Measurements from ENCODE around the gene AGAP1.

AGAP1 gene

GRCh38 chr2:235992024-235992423 is 498.2 kb downstream of the AGAP1 start:
- DNase-seq (ENCODE audit: low read depth in 2 of 2), result no peak

GRCh38 chr2:235996419-235996818 is 502.6 kb downstream of the AGAP1 start:
- DNase-seq (ENCODE audit: low read depth in 2 of 2), result no peak

DNA sequence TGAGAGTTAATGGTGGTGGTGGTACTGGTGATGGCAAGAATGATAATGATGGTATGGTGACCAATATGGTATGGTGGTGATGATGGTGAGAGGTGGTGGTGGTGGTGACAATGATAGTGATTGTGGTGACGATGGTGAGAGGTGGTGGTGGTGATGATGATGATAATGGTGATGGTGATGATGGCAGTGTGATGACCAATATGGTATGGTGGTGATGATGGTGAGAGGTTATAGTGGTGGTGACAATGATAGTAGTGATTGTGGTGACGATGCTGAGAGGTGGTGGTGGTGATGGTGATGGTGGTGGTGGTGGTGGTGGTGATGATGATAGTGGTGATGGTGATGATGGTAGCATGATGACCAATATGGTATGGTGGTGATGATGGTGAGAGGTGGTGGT is 505.2 kb downstream of the AGAP1 start:
- no peak for DNase-seq (ENCODE audit: low read depth in 2 of 2)

- DNase-seq (ENCODE audit: low read depth in 2 of 2), result no peak
Observed at GRCh38 chr2:236001166-236001828, 507.5 kb downstream of the AGAP1 start.

GRCh38 chr2:236001854-236002253 is 508.0 kb downstream of the AGAP1 start:
- DNase-seq (ENCODE audit: low read depth in 2 of 2), result no peak

- no peak for DNase-seq (ENCODE audit: low read depth in 2 of 2)
Observed at GRCh38 chr2:236008006-236008405, 514.2 kb downstream of the AGAP1 start.

DNA sequence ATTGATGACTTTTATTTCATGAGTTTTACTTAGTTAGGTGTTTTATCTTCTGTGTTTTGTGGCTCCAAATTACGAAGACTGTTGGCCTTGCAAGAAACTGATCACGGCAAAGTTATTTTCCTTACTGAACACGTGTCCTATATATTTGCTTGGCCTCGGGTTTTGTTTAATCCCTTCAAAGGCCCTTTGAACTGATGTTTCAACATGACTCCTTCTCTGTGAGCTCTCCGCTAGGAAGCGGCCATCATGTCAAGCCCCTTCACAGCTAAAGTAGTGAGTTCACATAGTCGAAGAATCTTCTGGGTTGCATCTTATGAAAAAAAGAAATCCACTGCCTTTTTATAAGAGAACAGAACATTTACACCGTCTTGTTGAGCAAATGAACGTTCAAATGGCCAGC is 515.0 kb downstream of the AGAP1 start:
- no peak for DNase-seq (ENCODE audit: low read depth in 2 of 2)

DNA sequence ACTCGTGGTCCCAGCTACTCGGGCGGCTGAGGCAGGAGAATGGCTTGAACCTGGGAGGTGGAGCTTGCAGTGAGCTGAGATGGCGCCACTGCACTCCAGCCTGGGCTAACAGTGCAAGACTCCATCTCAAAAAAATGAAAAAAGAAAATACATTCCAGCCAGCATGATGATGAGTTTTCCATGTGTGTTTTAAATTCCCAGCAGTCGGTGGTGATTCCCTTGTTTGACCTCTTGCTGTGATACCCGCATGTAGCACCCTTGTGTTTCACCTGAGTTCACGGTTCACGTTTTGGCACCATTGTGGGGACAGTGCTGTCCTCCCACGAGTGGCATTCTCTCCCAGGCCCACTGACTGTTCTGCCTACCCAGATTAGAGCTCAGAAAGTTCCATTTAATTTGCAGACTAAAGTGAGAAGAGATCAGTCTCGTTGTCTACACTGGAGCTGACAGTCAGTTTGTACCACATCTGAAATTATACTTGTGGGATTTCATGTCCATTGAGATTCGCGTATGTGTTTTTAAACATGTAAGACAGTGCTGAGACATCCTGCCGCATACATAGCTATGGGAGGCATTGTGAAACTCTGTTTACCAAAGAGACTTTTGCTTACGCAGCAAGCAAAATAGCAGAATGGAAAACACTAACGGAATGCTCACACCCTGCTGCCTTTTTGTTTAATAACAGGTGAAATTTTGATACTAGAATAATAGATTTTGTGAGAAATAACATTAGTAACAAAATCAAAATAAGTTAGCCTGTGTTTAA is 517.3 kb downstream of the AGAP1 start:
- DNase-seq (ENCODE audit: low read depth in 2 of 2), result no peak

DNA sequence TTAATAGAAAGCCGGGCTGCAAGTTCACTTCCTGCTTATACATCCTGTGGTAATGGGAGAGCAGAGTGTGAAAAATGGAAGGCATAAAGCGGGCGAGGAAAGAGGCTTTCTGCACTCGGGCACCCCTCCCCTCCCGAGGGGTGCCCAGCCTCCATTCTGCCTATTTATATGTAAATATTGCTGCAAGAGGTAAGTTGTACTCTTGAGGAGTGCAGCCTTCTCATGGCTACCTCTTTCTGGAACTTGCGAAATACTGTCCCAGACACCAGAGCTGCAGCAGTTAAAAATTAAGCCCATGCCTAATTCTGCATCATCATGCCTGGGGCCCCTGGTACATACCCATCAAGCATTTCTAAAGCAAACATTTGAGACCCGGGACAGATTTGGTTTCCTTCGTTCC is 518.3 kb downstream of the AGAP1 start:
- DNase-seq (ENCODE audit: low read depth in 2 of 2), result no peak

GRCh38 chr2:236014408-236015131 is 520.7 kb downstream of the AGAP1 start:
- DNase-seq (ENCODE audit: low read depth in 2 of 2), result no peak

- no peak for DNase-seq (ENCODE audit: low read depth in 2 of 2)
Observed at GRCh38 chr2:236015171-236015570, 521.3 kb downstream of the AGAP1 start.

GRCh38 chr2:236016496-236016895 is 522.7 kb downstream of the AGAP1 start:
- no peak for DNase-seq (ENCODE audit: low read depth in 2 of 2)

DNA sequence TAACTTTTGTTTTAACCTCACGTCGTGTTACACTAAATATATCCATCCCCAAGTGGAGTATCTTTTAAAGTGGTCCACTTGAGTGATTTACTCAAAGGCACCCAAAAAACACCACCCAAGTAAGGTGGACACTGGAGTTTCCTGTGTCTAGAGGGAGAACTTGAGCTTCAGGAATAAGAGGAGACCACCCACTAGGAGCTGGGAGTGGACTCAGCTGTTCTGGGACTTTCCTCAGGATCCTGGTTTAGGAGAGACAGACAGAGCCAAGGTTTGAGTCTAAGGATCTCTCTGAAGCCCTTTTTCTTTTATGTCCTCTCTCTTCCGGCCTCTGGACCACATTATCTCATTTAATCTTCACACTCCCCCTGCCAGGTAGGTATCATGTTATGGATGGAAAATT is 523.6 kb downstream of the AGAP1 start:
- DNase-seq (ENCODE audit: low read depth in 2 of 2), result no peak

DNA sequence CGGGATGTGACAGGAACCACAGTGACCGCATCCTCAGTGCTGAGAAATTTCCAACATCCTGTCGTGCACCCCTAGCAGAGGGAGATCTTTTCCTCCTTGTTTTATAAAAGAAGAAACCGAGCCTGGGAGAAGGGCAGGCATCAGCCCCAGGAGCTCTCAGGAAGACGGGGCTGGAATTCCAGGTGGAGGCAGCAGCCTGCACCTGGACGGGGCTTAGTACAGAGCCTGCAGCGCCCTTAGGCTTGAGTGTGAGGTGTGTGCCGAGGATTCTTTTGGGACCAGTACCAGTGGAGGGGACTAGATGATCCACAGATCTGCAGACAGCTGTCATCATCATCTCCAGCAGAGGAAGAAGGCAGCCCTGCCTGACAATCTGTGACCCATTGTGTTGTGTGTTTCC is 525.6 kb downstream of the AGAP1 start:
- DNase-seq (ENCODE audit: low read depth in 2 of 2), result no peak

DNA sequence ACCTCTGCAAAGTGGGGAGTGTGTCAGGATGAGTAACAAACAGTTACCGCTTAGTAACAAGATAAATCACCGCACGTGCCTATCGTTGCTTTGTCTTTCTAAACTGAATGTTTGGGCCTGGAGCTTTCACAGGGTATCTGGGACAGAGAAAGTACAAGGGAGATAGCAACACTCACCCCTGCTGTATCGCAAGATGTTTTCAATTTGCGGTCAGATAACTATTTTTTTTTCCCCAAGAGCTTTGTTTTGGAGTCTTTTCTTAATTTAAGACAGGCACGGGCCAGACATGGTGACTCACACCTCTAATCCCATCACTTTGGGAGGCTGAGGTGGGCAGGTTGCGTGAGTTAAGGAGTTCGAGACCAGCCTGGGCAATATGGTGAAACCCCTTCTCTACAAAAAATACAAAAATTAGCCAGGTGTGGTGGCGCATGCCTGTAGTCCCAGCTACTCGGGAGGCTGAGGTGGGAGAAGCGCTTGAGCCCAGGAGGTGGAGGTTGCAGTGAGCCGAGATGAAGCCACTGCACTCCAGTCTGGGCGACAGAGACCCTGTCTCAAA is 527.7 kb downstream of the AGAP1 start:
- DNase-seq (ENCODE audit: low read depth in 2 of 2), result no peak

GRCh38 chr2:236022128-236022527 is 528.3 kb downstream of the AGAP1 start:
- no peak for DNase-seq (ENCODE audit: low read depth in 2 of 2)

GRCh38 chr2:236025892-236026291 is 532.0 kb downstream of the AGAP1 start:
- no peak for DNase-seq (ENCODE audit: low read depth in 2 of 2)

GRCh38 chr2:236026841-236027240 is 533.0 kb downstream of the AGAP1 start:
- no peak for DNase-seq (ENCODE audit: low read depth in 2 of 2)

- DNase-seq (ENCODE audit: low read depth in 2 of 2), result no peak
Observed at GRCh38 chr2:236028066-236028465, 534.2 kb downstream of the AGAP1 start.

- no peak for DNase-seq (ENCODE audit: low read depth in 2 of 2)
Observed at GRCh38 chr2:236033462-236033861, 539.6 kb downstream of the AGAP1 start.

DNA sequence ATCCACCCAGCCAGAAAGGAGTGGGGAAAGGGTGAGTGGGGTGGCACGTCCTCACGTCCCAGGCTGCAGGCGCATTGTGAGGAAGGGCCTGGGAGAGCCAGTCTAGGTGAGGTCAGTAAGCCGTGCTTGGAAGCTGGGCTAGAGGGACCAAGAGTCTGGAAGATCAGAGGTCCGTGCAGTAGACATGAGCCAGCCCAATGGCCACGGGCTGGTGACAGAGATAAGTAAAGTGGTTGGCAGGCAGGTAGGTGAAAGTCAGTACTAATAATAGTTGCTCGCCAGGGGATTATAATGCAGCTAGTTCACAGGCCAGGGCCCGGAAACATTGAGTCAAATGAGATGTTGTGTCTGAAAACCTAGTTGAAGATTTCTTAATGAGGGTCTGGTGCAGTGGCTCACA is 541.1 kb downstream of the AGAP1 start:
- no peak for DNase-seq (ENCODE audit: low read depth in 2 of 2)

DNA sequence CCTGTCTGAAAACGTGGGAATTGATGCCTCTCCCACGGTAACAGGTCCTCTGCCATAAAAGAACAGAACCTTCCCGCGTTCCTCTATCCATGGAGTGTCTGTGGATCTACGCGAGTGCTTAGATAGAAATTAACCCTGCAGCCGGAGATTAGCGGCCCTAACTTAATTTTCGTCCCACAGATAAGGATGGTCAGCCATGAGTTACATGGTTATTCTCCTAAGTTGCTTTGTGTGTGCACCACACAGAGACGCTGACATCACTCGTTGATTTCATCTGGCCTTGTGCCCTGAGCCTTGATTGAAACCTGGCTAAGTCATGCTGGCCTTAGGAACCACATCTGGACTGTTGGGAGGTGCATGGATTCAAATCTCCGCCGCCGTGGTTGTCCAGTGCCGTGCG is 542.2 kb downstream of the AGAP1 start:
- DNase-seq (ENCODE audit: low read depth in 2 of 2), result no peak

DNA sequence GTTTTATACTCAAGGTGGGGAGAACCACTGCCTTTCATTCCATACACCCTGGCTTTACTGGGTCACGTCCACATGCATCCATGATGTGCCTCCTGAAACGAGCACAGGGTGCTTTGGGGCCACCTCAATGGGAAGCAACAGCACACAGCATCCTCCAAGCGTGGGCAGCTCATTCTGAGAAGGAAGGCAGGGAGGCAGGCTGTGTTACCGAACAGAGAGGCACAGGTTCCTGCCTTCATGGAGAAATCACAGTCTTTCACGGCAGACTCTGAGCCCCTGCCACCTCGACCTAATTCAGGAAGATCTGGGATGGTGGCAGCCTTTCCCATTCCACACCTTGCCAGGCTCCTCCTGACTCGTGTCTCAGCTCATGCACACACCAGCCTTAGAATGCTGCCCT is 544.3 kb downstream of the AGAP1 start:
- DNase-seq (ENCODE audit: low read depth in 2 of 2), result no peak
